ENCODE data around the gene IFNAR1.
"Not testable (repeated sequence)": the region's sequence is repeated elsewhere in the genome, so short reads cannot be mapped to it uniquely, and the experiment has no call there.

Gene IFNAR1

GRCh38 chr21:33308586-33309490, 15.9 kb upstream of the IFNAR1 start:
- Histone ChIP-seq H3K4me3 (ENCODE audit: low read length) (no peak overlapping the region), H3K4me1 (ENCODE audit: control insufficient read depth, insufficient read depth, low read length) (no peaks in the 10 kb centered on the region), H3K36me3 (ENCODE audit: control insufficient read depth, insufficient read depth, low read length) (no peaks in the 10 kb centered on the region), H3K27me3 (ENCODE audit: control insufficient read depth, insufficient read depth, low read length) (no peaks in the 10 kb centered on the region), H3K9me3 (ENCODE audit: control insufficient read depth, insufficient read depth, low read length) (no peaks in the 10 kb centered on the region), H3K27ac (ENCODE audit: low read length) (no peak overlapping the region)
- DNase-seq (ENCODE audit: low read depth, low spot score) = no peak
- WGBS (ENCODE audit: insufficient coverage, insufficient read length) = no CpG with 5 or more reads among the region's 6 CpGs

DNA sequence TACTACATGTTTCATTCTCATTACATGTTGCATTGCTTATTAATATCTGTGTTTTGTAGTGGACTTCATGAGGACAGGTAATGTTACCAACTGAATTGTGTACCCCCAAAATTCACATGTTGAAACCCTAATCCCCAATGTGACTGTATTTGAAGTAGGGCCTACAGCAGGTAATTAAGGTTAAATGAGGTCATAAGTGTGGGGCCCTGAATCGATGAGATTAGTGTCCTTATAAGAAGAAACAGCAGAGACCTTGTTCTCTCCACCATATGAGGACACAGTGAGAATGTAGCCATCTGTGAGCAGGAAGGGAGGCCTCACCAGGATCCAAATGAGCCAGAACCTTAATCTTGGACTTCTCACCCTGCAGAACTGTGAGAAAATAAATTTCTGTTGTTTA, 15.0 kb upstream of the IFNAR1 start:
- WGBS (ENCODE audit: insufficient coverage, insufficient read length) = no CpG with 5 or more reads among the region's 1 CpG
- H3K9me3 ChIP-seq (ENCODE audit: control insufficient read depth, insufficient read depth, low read length) = no peaks in the 10 kb centered on the region
- no peaks in the 10 kb centered on the region for H3K4me1 ChIP-seq (ENCODE audit: control insufficient read depth, insufficient read depth, low read length)
- no peak for DNase-seq (ENCODE audit: low read depth, low spot score)
- H3K36me3 ChIP-seq (ENCODE audit: control insufficient read depth, insufficient read depth, low read length) = no peaks in the 10 kb centered on the region
- H3K4me3 ChIP-seq (ENCODE audit: low read length) = no peak overlapping the region
- H3K27me3 ChIP-seq (ENCODE audit: control insufficient read depth, insufficient read depth, low read length) = no peaks in the 10 kb centered on the region
- H3K27ac ChIP-seq (ENCODE audit: low read length) = no peak overlapping the region

- WGBS (ENCODE audit: insufficient coverage, insufficient read length) = no CpG with 5 or more reads among the region's 3 CpGs
- Histone ChIP-seq H3K27me3 (ENCODE audit: control insufficient read depth, insufficient read depth, low read length) (no peaks in the 10 kb centered on the region), H3K9me3 (ENCODE audit: control insufficient read depth, insufficient read depth, low read length) (no peaks in the 10 kb centered on the region), H3K4me1 (ENCODE audit: control insufficient read depth, insufficient read depth, low read length) (no peaks in the 10 kb centered on the region), H3K36me3 (ENCODE audit: control insufficient read depth, insufficient read depth, low read length) (no peaks in the 10 kb centered on the region), H3K4me3 (ENCODE audit: low read length) (no peak overlapping the region), H3K27ac (ENCODE audit: low read length) (no peak overlapping the region)
- DNase-seq (ENCODE audit: low read depth, low spot score) = no peak
These were observed 12.6 kb upstream of the IFNAR1 start for GRCh38 chr21:33312121-33312520.

- no peak for DNase-seq (ENCODE audit: low read depth, low spot score)
- WGBS (ENCODE audit: insufficient coverage, insufficient read length) = no CpG with 5 or more reads among the region's 1 CpG
- no peaks in the 10 kb centered on the region for H3K27me3 ChIP-seq (ENCODE audit: control insufficient read depth, insufficient read depth, low read length)
- no peaks in the 10 kb centered on the region for H3K4me1 ChIP-seq (ENCODE audit: control insufficient read depth, insufficient read depth, low read length)
- no peaks in the 10 kb centered on the region for H3K9me3 ChIP-seq (ENCODE audit: control insufficient read depth, insufficient read depth, low read length)
- H3K4me3 ChIP-seq (ENCODE audit: low read length) = no peak overlapping the region
- H3K36me3 ChIP-seq (ENCODE audit: control insufficient read depth, insufficient read depth, low read length) = no peaks in the 10 kb centered on the region
- no peak overlapping the region for H3K27ac ChIP-seq (ENCODE audit: low read length)
These were observed 11.6 kb upstream of the IFNAR1 start for GRCh38 chr21:33313183-33313582.

- no peaks in the 10 kb centered on the region for H3K27me3 ChIP-seq (ENCODE audit: control insufficient read depth, insufficient read depth, low read length)
- H3K27ac ChIP-seq (ENCODE audit: low read length) = no peak overlapping the region
- WGBS (ENCODE audit: insufficient coverage, insufficient read length) = 100% methylated on average over 1 of the region's 4 CpGs
- DNase-seq (ENCODE audit: low read depth, low spot score) = no peak
- no peaks in the 10 kb centered on the region for H3K9me3 ChIP-seq (ENCODE audit: control insufficient read depth, insufficient read depth, low read length)
- H3K4me1 ChIP-seq (ENCODE audit: control insufficient read depth, insufficient read depth, low read length) = no peaks in the 10 kb centered on the region
- no peak overlapping the region for H3K4me3 ChIP-seq (ENCODE audit: low read length)
- H3K36me3 ChIP-seq (ENCODE audit: control insufficient read depth, insufficient read depth, low read length) = no peaks in the 10 kb centered on the region
These were observed 11.2 kb upstream of the IFNAR1 start for GRCh38 chr21:33313611-33314010.

- Histone ChIP-seq H3K27me3 (ENCODE audit: control insufficient read depth, insufficient read depth, low read length) (no peaks in the 10 kb centered on the region), H3K4me3 (ENCODE audit: low read length) (no peak overlapping the region), H3K4me1 (ENCODE audit: control insufficient read depth, insufficient read depth, low read length) (no peaks in the 10 kb centered on the region), H3K27ac (ENCODE audit: low read length) (no peak overlapping the region), H3K9me3 (ENCODE audit: control insufficient read depth, insufficient read depth, low read length) (no peaks in the 10 kb centered on the region), H3K36me3 (ENCODE audit: control insufficient read depth, insufficient read depth, low read length) (no peaks in the 10 kb centered on the region)
- no peak for DNase-seq (ENCODE audit: low read depth, low spot score)
- no CpG with 5 or more reads among the region's 4 CpGs for WGBS (ENCODE audit: insufficient coverage, insufficient read length)
These were observed 10.7 kb upstream of the IFNAR1 start for GRCh38 chr21:33314111-33314510.

DNA sequence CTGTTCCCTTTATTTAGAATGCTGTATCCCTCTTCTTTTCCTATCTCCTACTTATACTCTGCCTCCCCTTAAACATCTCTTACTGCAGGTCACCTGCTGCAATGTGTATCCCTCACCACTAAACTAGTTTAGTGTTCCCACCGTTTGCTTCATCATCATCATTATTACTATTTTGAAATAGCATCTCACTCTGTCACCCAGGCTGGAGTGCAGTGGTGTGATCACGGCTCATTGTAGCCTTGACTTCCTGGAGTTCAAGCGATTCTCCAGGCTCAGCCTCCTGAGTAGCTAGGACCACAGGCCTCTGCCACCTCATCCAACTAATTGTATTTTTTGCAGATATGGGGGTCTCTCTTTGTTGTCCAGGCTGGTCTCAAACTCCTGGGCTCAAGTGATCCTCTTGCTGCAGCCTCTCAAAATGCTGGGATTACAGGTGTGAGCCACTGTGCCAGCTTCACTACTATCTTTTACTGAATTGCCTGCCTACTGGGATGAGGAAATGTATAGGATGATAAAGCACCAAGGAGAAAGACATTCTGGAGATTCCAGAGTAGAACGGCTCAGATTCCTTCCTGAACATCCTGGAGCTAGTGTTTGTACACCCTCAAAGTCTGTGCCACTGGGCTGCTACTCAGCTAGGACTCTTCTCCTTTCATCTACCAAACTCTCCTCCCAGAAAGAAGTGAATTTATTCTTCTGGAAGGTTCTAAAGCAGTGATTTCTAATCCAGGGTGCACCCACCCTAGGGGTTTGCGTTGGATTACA, 8.6 kb upstream of the IFNAR1 start:
- no CpG with 5 or more reads among the region's 5 CpGs for WGBS (ENCODE audit: insufficient coverage, insufficient read length)
- Histone ChIP-seq H3K4me3 (ENCODE audit: low read length) (no peak overlapping the region), H3K27me3 (ENCODE audit: control insufficient read depth, insufficient read depth, low read length) (no peaks in the 10 kb centered on the region), H3K27ac (ENCODE audit: low read length) (no peak overlapping the region), H3K4me1 (ENCODE audit: control insufficient read depth, insufficient read depth, low read length) (no peaks in the 10 kb centered on the region), H3K36me3 (ENCODE audit: control insufficient read depth, insufficient read depth, low read length) (no peaks in the 10 kb centered on the region), H3K9me3 (ENCODE audit: control insufficient read depth, insufficient read depth, low read length) (no peaks in the 10 kb centered on the region)
- DNase-seq (ENCODE audit: low read depth, low spot score) = no peak

GRCh38 chr21:33317145-33317544, 7.6 kb upstream of the IFNAR1 start:
- Histone ChIP-seq H3K27ac (ENCODE audit: low read length) (no peak overlapping the region), H3K27me3 (ENCODE audit: control insufficient read depth, insufficient read depth, low read length) (no peaks in the 10 kb centered on the region), H3K36me3 (ENCODE audit: control insufficient read depth, insufficient read depth, low read length) (no peaks in the 10 kb centered on the region), H3K4me1 (ENCODE audit: control insufficient read depth, insufficient read depth, low read length) (no peaks in the 10 kb centered on the region), H3K9me3 (ENCODE audit: control insufficient read depth, insufficient read depth, low read length) (no peaks in the 10 kb centered on the region), H3K4me3 (ENCODE audit: low read length) (no peak overlapping the region)
- WGBS (ENCODE audit: insufficient coverage, insufficient read length) = no CpG with 5 or more reads among the region's 6 CpGs
- DNase-seq (ENCODE audit: low read depth, low spot score) = no peak

DNA sequence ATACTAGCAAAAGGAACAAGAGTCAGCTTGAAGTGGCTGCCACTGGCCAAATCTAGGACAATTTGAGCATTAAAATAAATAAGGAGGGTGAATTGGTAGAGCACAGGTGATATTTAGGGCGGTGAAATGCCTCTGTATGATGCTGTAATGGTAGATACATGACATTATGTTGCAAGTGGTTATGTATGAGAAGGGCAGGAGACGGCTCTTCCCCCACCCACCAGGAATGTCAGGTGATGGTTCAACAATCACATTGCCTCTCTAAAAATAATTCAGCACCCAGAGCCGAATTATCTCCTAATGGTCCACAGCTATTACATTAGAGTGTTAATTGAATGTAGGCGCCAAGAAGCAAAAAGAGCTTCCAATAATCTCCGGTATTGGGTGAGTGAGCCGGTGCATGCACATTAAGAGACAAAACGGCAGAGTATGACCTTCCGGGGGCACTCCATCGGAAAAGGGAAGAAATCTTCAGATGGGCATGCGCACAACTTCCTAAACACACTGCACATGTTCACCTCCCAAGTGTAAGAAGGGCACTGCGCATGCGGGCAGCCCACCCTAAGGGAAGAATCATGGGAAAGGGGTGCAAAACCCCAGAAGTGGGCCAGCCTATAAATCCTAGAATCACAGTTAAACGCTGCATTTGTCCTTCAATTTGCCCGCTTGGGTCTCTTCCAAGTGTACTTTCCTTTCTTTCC, 6.8 kb upstream of the IFNAR1 start:
- H3K4me3 ChIP-seq (ENCODE audit: low read length) = no peak overlapping the region
- H3K36me3 ChIP-seq (ENCODE audit: control insufficient read depth, insufficient read depth, low read length) = no peaks in the 10 kb centered on the region
- H3K9me3 ChIP-seq (ENCODE audit: control insufficient read depth, insufficient read depth, low read length) = no peaks in the 10 kb centered on the region
- no peaks in the 10 kb centered on the region for H3K27me3 ChIP-seq (ENCODE audit: control insufficient read depth, insufficient read depth, low read length)
- H3K4me1 ChIP-seq (ENCODE audit: control insufficient read depth, insufficient read depth, low read length) = no peaks in the 10 kb centered on the region
- no CpG with 5 or more reads among the region's 14 CpGs for WGBS (ENCODE audit: insufficient coverage, insufficient read length)
- no peak for DNase-seq (ENCODE audit: low read depth, low spot score)
- no peak overlapping the region for H3K27ac ChIP-seq (ENCODE audit: low read length)

DNA sequence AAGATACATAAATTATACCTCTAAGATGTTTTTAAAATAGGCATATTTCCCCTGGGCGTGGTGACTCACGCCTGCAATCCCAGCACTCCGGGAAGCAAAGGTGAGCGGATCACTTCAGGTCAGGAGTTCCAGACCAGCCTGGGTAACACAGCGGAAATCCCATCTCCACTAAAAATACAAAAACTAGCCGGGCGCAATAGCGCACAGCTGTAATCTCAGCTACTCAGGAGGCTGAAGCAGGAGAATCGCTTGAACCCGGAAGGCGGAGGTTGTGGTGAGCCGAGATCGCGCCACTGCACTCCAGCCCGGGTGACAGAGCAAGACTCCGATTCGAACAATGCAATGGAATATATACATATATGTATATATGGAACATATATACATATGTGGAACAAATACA, 3.8 kb upstream of the IFNAR1 start:
- not testable (repeated sequence) for DNase-seq (ENCODE audit: low read depth, low spot score); H3K9me3 ChIP-seq (ENCODE audit: control insufficient read depth, insufficient read depth, low read length); H3K27ac ChIP-seq (ENCODE audit: low read length); H3K4me3 ChIP-seq (ENCODE audit: low read length); H3K27me3 ChIP-seq (ENCODE audit: control insufficient read depth, insufficient read depth, low read length); H3K4me1 ChIP-seq (ENCODE audit: control insufficient read depth, insufficient read depth, low read length); H3K36me3 ChIP-seq (ENCODE audit: control insufficient read depth, insufficient read depth, low read length)
- WGBS (ENCODE audit: insufficient coverage, insufficient read length) = no CpG with 5 or more reads among the region's 17 CpGs
